ENCODE data around the gene BPI.

Gene BPI

DNA sequence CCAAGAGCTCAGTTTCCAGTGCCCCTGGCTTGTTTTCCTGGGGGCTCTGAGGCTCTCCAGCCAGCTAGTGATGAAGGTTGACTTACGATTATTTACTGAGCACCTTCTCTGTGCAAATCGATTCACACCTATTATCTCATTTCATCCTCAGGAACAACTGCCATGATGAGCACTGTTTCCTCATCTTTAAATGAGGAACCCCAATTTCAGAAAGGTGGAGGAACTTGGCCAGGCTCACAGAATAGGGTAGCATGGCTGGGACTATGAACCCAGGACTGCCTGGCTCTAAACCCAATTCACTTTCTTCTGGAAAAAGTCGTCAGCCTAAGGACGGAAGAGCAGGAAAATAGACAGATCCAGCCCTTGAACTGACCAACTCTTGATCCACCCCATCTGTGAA is 3.5 kb upstream of the BPI start:
- no peaks in the 10 kb centered on the region for H3K79me2 ChIP-seq
- H3K4me2 ChIP-seq (ENCODE audit: low read length), result no peak overlapping the region
- TF ChIP-seq, protein P1, sequence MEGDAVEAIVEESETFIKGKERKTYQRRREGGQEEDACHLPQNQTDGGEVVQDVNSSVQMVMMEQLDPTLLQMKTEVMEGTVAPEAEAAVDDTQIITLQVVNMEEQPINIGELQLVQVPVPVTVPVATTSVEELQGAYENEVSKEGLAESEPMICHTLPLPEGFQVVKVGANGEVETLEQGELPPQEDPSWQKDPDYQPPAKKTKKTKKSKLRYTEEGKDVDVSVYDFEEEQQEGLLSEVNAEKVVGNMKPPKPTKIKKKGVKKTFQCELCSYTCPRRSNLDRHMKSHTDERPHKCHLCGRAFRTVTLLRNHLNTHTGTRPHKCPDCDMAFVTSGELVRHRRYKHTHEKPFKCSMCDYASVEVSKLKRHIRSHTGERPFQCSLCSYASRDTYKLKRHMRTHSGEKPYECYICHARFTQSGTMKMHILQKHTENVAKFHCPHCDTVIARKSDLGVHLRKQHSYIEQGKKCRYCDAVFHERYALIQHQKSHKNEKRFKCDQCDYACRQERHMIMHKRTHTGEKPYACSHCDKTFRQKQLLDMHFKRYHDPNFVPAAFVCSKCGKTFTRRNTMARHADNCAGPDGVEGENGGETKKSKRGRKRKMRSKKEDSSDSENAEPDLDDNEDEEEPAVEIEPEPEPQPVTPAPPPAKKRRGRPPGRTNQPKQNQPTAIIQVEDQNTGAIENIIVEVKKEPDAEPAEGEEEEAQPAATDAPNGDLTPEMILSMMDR (IDR thresholded peaks at IDR 0.05), result no peak
- no peaks in the 10 kb centered on the region for H3K4me1 ChIP-seq
- no peak overlapping the region for H2AFZ ChIP-seq
- no peaks in the 10 kb centered on the region for H3K9me3 ChIP-seq (ENCODE audit: control insufficient read depth, low read length)
- no peaks in the 10 kb centered on the region for H3K27me3 ChIP-seq (ENCODE audit: control insufficient read depth, insufficient read depth, low read length)
- H3K9ac ChIP-seq, result no peak overlapping the region
- H3K27ac ChIP-seq, result no peak overlapping the region
- H3K4me3 ChIP-seq (ENCODE audit: low read depth, low read length), result no peak overlapping the region
- no peaks in the 10 kb centered on the region for H3K36me3 ChIP-seq (ENCODE audit: control insufficient read depth, insufficient read depth, low read length)

DNA sequence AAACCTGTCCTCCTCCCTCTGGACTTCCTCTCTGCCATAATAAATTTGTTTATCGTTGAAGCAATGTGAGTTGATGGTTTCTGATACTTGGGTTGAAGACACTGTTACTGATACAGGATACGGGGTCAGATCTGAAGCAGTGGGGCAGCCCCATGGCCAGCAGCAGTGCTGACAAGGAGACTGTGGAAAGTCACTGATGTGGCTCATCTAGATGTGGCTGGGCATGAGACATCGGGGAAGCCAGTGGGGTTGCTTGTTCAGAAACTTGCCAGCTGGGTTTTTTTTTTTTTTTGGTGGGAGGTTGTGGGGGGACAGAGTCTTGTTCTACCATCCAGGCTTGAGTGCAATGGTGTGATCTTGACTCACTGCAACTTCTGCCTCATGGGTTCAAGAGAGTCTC is 2.6 kb upstream of the BPI start:
- TF ChIP-seq, protein P1 (IDR thresholded peaks at IDR 0.05), result no peak
- H3K79me2 ChIP-seq, result no peaks in the 10 kb centered on the region
- H3K27me3 ChIP-seq (ENCODE audit: control insufficient read depth, insufficient read depth, low read length), result no peaks in the 10 kb centered on the region
- no peak overlapping the region for H3K4me2 ChIP-seq (ENCODE audit: low read length)
- no peaks in the 10 kb centered on the region for H3K9me3 ChIP-seq (ENCODE audit: control insufficient read depth, low read length)
- no peak overlapping the region for H2AFZ ChIP-seq
- H3K36me3 ChIP-seq (ENCODE audit: control insufficient read depth, insufficient read depth, low read length), result no peaks in the 10 kb centered on the region
- H3K9ac ChIP-seq, result no peak overlapping the region
- H3K27ac ChIP-seq, result no peak overlapping the region
- no peak overlapping the region for H3K4me3 ChIP-seq (ENCODE audit: low read depth, low read length)
- no peaks in the 10 kb centered on the region for H3K4me1 ChIP-seq

DNA sequence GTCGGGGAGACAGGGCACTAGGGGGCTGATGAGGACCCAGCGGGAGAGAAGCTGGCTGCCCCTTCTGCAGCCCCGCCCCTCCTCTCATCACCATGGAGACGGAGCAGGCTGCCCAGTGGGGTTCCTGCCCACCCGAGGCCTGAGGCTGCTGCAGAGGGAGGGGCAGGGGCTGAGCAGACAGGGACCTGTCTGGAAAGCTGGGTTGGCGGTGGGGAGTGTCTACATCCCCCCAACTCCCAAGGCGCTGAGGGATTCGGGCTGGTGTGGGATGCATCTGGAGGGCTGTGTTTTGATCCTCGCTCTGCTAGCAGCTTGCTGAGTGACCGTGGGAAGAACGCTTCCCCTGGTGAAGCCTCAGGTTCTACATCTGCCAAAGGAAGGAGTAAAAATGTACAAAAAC is 1.2 kb upstream of the BPI start:
- no peak overlapping the region for H3K9ac ChIP-seq
- H3K4me3 ChIP-seq (ENCODE audit: low read depth, low read length), result no peak overlapping the region
- no peak overlapping the region for H3K27ac ChIP-seq
- TF ChIP-seq, protein P1 (IDR thresholded peaks at IDR 0.05), result no peak
- no peaks in the 10 kb centered on the region for H3K27me3 ChIP-seq (ENCODE audit: control insufficient read depth, insufficient read depth, low read length)
- no peaks in the 10 kb centered on the region for H3K36me3 ChIP-seq (ENCODE audit: control insufficient read depth, insufficient read depth, low read length)
- no peak overlapping the region for H3K4me2 ChIP-seq (ENCODE audit: low read length)
- no peaks in the 10 kb centered on the region for H3K79me2 ChIP-seq
- no peaks in the 10 kb centered on the region for H3K4me1 ChIP-seq
- no peaks in the 10 kb centered on the region for H3K9me3 ChIP-seq (ENCODE audit: control insufficient read depth, low read length)
- H2AFZ ChIP-seq, result no peak overlapping the region

DNA sequence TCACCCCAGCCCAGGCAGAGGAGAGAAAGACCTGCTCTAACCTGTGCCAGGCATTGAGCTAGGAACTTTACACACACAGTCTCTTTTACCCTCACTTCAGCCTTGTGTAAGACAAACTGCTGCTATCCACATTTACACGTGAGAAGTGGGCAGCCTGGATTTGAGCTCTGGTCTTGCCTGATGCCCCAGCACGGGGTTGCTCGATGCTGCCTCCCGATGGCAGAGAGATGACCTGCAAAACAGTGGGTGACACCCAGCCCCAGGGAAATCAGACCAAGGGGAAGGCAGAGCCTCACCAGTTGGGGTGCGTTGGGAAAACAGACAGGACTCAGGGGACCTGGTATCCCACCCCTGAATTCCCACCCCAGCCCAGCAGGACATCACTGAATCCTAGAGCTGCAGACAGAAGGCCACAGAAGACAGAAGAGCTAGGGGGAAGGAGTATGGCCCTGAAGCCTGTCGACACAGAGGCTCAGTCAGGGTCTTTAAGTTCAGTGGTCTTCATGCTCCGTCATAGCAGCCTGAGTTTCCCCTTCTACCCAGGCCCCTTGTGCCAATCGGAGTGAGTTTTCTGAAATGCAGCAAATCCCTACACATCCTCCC is 990 bp downstream of the BPI start:
- Histone ChIP-seq H3K4me1 (no peaks in the 10 kb centered on the region), H3K27me3 (ENCODE audit: control insufficient read depth, insufficient read depth, low read length) (no peaks in the 10 kb centered on the region), H3K4me2 (ENCODE audit: low read length) (no peak overlapping the region), H2AFZ (no peak overlapping the region), H3K9ac (no peak overlapping the region), H3K27ac (no peak overlapping the region), H3K79me2 (no peaks in the 10 kb centered on the region), H3K4me3 (ENCODE audit: low read depth, low read length) (no peak overlapping the region), H3K9me3 (ENCODE audit: control insufficient read depth, low read length) (no peaks in the 10 kb centered on the region), H3K36me3 (ENCODE audit: control insufficient read depth, insufficient read depth, low read length) (no peaks in the 10 kb centered on the region)
- TF ChIP-seq, protein P1 (IDR thresholded peaks at IDR 0.05), result no peak

DNA sequence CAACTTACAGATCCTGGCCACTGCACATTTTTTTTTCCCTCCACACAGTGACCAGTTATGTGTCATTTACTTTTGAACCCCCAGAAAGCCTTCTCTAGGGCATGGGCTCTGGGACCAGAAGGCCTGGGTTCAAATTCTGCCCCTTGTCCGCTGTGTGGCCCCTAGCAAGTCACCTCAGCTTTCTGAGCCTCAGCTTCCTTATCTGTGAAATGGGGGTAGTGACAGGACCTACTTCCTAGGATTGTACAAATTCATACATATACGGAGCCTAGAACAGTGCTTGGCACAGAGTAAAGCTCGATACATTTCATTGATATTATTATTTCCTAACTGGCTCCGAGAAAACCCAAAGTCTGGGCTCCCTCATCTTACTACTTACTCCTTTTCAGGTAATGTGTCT is 1.6 kb downstream of the BPI start:
- H3K4me2 ChIP-seq (ENCODE audit: low read length), result no peak overlapping the region
- H3K9ac ChIP-seq, result no peak overlapping the region
- no peak overlapping the region for H3K4me3 ChIP-seq (ENCODE audit: low read depth, low read length)
- no peaks in the 10 kb centered on the region for H3K4me1 ChIP-seq
- no peaks in the 10 kb centered on the region for H3K9me3 ChIP-seq (ENCODE audit: control insufficient read depth, low read length)
- H3K27ac ChIP-seq, result no peak overlapping the region
- no peak overlapping the region for H2AFZ ChIP-seq
- TF ChIP-seq, protein P1 (IDR thresholded peaks at IDR 0.05), result no peak
- no peaks in the 10 kb centered on the region for H3K36me3 ChIP-seq (ENCODE audit: control insufficient read depth, insufficient read depth, low read length)
- no peaks in the 10 kb centered on the region for H3K79me2 ChIP-seq
- no peaks in the 10 kb centered on the region for H3K27me3 ChIP-seq (ENCODE audit: control insufficient read depth, insufficient read depth, low read length)
